GM18498 (cell line): ENCODE measurements around the gene SWSAP1.
A peak's percentile ranks its signal among the peaks of the same experiment; 100 is the strongest.
"Not testable (repeated sequence)": the region's sequence is repeated elsewhere in the genome, so short reads cannot be mapped to it uniquely, and the experiment has no call there.

Experiments used
- ATAC-seq: cut with Tn5 transposase; IDR thresholded peaks from one replicate; pipeline ENCODE4 v1.9.1; 2021; ENCODE audit warnings: mild to moderate bottlenecking, moderate library complexity; ENCODE audit not compliant: unreplicated experiment

SWSAP1 gene

DNA sequence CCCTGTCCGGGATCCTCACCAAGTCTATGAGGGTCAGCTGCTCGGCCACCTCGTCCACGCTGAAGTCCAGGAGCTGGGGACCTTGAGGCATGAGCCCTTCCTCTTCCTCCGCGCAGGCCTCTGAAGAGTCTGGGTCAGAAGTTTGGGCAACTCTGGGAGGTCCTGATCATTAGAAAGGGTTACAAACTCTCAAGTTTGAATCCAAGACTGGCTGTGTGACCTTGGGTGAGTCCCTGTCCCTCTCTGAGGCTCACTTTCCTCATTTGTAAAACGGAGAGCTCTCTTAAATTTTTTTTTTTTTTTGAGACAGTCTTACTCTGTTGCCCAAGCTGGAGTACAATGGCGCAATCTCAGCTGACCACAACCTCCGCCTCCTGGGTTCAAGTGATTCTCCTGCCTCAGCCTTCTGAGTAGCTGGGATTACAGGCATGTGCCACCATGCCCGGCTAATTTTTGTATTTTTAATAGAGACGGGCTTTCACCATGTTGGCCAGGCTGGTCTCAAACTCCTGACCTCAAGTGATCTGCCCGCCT, 32.3 kb downstream of the SWSAP1 start:
- ATAC-seq = not testable (repeated sequence)

DNA sequence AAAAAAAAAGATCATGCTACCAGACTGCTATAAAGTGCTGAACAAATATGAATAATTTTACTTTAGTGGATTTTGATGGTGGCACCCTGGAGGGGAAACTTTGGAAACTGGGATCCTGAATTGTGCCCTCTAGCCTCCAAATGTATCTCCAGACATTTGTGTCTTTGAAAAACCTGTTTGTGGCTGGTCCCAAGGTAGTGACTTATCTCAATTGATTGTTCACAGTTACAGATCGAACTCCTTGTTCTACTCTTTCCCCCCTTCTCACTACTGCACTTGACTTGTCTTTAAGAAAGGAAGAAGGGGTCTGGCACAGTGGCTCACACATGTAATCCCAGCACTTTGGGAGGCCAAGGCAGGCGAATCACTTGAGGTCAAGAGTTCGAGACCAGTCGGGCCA, 34.1 kb downstream of the SWSAP1 start:
- no peak for ATAC-seq

DNA sequence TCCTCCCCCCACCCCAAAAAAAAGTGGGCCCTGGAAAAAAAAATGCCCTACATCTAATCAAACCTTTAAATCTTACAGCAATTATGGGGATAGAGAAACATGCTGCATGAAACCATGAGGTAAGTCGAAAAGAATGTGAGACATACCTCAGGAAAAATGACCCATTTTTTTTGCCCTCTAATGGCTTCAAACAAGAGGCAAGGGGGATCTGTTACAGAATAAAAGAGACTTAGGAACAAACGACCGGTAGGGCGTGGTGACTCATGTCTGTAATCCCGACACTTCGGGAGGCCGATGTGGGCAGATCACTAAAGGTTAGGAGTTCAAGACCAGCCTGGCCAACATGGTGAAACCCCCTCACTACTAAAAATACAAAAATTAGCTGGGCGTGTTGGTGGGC, 36.2 kb downstream of the SWSAP1 start:
- ATAC-seq = no peak

DNA sequence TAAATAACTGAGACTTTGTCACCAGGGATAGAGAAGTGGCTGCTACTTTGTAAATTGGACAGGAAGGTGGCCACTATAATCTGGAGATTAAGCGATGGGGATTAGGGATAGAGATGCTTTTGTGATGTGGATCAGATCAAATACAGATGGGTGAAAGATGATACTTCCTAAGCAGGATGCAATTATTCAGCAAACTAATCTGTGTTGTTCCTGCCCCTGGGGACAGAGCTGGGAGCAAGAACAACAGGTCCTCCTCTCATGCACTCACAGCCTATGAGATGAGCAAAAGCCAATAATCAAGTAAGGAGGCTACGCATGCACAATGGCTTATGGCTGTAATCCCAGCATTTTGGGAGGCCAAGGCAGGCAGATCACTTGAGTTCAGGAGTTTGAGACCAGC, 40.1 kb downstream of the SWSAP1 start:
- ATAC-seq = no peak

DNA sequence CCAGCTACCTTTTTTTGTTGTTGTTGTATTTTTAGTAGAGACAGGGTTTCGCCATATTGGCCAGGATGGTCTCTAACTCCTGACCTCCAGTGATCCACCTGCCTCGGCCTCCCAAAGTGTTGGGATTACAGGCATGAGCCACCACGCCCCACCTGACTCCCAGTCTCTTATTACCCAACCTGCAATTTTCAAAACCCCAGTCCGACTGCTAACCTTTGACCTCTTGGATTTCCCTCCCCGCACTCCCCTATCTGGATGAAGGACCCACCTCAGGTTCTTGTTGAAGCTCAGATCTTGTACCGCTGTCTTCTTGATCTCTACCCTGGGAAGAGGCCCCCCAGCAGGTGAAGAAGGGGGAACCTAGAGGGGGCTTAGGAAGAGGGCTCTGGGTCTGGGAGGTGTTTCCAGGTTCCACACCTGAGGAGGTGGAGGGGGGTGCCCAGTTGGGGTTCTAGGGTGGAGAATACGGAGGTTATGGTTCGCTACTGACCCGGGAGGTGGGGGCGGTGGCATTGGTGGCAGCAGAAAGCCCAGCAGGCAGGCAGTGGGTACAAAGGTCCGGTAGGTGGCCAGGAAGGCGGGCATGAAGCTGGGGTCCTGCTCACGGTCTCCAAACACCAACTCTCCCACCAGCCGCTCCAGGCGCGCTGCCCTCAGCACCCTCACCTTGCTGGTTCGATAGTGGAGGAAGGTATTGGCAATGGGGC, 42.0 kb downstream of the SWSAP1 start:
- no peak for ATAC-seq

DNA sequence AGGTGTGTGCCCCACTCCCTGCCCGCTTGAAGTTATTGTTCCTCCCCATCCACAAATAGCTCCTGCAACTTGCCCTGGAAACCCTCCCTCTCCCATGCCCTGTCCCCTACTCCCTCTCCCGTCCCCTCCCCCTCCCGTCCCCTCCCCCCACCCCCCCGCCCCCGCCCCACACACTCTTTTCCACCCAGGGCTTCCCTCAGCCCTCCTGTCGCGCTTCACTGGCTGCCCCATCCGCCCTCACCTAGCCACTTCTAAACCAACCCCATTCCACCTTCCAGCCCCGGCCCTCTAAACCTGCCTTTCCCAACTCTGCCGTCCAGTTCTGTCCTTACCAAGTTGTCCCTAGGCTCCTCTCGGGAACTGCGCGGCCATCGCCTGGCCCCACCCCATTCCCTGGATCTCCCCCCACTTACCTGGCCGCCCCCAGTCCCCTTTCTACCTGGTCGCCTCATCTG, 43.7 kb downstream of the SWSAP1 start:
- ATAC-seq = no peak

DNA sequence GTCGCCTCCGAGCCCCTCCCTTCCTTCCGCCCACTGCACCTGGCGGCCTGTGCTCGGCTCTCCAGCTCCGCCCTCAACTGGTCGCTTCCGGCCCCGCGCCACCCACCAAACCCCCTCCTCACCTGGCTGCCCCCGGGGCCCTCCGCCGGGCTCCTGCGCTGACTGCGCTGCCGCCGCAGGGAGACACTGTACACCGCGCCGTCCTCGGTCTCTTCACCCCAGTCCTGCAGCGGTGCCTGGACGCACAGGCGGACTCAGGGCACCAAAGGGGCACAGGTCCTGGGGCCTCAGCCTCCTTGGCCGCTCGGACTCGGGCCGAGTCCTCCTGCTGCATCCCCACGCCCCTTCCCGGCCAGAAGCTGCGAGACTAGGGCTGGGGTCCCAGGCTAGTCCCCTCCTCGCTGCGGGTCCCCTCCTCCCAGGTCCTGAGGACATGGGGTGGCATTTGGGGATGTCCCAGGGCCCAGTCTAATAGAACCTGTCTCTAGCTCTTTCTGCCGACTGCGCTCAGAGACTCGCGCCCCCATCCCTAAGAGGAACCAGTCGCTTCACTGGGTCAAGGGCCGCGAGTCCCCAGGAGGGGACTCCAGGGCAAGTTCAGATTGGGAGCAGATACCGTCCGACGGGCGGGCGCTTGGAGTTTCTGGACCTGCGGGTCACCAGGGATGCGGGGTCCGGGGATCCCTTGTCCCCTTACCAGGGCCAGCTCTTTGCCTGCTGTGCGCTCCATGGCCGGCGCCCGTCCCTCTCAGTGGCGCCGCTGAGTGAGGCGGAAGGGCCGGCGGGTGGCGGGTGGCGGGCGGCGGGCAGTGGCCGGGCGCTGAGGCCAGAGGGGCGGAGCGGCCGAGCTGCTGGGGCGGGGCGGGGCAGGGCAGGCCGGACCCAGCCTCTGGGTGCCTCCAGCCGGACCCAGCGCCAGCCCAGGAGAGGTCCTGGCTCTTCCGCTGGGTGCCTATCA, 44.4 kb downstream of the SWSAP1 start, which contains the start of gene RGL3:
Gene RGL3 (minus strand): TSS at position 766 of the 958 bp plus-strand sequence. CDS start 36 bp downstream, at position 730.
- ATAC-seq = no peak

DNA sequence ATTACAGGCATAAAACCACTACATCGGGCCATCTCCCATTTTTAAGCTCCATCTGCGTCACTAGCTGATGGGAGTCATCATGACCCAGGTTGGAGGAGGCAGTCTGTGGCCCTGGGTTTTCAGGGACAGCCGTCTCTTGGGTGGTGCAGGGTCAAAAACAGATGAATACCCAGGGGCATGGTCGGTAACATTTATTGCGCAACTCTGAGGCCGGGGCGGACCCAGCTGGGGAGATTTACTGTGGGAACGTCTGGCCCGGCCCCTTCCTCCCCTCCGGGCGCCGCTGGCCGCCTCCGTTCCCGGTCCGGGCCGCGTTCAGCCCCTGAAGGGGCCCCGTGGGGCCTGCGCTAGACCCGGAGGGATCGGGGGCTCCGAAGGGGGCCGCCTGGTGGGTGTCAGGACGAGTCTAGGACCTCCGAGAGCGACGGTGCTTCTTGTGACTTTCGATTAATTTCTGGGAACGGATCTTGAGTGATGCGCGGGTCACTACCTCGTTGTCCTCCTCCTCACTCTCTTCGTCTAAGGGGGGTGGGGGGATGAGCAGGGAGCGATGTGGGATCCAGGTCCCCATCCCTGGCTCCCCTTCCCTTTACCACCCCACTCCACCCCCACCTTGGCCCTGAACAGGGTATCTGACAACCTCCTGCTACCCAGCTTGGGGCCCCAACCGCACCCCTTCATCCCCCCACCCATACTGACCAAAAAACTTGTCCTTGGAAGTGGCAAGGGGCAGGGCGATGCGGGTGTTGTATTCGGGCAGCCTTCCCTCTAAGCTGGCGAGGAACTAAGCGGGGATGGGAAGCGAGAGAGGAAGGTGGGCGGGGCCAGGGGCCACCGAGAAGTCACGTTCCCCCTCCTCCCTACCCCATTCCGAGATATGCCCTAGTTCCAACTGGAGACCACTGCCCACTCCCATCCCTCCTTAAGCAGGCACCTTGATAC, 46.2 kb downstream of the SWSAP1 start:
- no peak for ATAC-seq

DNA sequence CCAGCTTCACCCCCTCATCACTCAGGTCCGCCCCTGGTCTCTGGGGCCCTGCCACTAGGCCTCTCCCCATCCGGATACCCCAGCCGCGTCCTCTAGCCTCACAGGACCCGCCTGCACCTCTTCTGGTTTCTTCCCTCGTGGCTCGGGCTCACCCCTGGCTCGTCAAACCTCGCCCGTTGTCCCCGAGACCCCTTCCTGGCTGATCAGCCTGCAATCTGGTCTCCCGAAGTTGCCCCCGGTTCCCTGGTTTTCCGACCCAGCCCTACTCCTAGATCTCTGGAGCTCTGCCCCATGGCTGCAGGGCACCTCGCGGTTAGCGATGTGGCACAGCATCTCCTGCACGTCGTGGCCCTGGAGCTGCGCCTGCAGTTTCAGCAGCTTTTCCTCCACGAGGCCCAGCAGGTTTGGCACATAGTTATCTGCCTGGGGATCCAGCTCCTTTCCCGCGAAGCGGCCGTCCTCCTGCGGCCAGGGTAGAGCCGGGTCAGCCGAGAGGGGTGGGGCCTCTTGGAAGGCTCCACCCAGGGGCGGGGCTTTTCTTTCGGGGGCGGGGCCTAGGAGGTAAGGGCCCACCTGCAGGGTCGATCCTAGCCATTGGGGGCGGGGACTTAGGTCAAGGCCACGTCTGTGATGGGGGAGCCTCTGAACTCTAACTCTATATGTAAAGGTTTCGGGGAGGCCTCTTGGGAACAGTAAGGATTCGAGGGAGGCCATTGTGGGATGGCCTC, 47.1 kb downstream of the SWSAP1 start:
- ATAC-seq = peak; percentile 22

DNA sequence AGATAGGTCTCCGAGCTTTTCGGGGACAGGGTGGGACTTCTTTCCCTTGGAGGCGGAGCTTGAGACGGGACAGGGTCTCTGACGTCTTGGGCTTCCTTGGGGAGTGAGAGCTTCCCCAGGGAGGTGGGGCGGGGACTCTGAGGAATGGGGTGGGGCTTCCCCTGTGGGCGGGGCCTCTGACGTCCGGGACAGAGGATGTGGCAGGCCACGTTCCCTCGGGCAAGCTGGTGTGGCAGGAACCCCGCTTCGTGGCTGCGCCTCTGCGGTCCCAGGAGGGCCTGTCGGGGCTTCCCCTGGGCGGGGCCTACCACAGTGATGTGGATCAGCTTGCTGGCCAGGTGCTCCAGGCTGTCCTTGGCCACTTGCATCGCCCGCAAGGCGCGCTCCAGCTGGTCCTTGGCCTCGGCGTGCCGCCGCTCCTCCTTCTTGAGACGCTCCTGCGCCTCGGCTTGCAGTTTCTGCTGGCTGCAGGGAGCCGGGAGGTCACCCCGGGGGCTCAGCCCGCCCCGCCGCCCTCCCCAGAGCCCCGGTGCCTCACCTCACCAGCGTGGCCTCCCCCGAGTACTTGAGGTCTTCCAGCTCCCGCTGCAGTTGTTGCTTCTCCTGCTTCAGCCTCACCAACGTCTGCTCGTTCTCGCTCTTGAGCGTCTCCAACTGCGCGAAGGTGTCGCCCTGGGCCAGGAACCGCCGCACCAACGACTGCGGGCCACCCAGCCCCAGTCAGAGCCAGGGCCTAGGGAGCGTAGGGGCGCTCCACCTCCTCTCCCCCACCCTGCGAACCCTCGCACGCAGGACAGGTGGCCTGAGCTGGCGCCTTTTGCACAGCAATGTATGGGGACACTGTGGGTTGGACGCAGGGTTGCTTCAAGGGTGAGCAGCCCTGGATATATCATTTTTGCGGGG, 47.9 kb downstream of the SWSAP1 start:
- ATAC-seq = peak; percentile 41

DNA sequence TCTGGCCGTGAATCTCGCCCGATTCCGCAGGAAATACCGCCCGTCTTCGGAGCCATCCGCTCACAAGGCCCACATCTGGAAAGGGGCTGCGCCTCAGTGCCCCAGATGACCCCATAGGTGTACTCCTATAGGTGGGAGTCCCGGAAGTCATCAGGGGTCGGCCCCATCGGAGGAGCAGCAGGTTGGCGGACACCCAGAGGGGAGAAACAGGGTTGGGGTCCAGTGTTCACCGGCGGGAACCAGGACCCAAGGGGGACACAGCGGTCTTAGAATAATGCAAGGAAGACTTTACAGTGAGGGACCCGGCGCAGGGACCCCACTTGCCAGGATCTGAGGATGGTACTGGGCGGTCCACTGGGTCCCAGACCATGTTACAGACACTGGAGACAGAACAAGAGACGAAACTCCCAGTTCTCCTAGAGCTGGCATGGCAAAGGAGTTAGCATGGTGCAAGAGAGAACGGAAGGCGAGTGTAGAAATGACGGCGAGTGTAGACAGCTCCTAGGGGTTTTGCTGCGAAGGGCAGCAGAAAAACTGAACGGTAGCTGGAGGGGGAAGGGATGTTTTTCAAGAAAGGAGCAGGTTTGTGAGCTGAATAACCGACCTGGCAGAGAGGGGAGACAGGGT, 48.8 kb downstream of the SWSAP1 start:
- no peak for ATAC-seq

DNA sequence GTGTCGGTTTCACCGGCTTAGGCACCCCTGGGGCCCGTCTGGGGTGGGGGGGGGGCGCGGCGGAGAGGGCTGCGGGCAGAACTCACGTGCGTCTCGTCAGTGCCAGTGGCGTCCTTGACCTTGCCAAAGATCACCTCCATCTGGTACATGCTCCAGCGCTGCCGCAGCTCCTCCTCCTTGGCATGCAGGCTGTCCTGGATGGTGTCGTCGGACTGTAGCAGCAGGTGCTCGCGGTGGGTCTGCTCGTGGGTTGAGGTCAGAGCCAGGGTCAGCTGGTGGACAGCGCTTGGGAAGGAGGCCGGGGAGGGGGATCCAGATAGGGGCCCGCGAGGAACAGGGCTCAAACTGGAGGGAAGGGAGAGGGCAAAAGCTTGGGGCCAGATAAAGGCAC, 49.3 kb downstream of the SWSAP1 start:
- ATAC-seq = no peak
